ENCODE measurements around the gene CSAG1.
"Not testable (repeated sequence)": the region's sequence is repeated elsewhere in the genome, so short reads cannot be mapped to it uniquely, and the experiment has no call there.

Gene CSAG1

DNA sequence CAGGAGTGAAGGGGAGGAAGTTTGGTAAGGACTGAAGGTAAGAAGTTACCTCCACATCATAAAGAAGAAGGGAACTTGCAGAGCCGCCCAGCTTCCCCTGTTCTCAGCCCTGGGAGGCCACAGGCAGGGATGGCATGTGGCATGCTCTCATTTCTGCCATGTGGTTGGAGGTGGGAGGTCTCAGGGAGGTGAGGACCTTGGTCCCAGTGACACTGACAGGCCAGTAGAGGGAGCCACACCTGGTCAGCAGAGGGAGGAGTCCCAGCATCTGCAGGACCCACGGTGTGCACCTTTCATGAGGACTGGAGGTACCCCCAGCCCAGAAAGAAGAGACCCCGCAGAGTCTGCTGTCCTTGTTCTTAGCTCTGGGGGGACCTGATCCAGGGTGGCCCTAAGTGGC lies 52.5 kb downstream of the CSAG1 start:
- H4K8ac ChIP-seq (ENCODE audit: low read depth, low read length); H3K79me2 ChIP-seq (ENCODE audit: control insufficient read depth, insufficient read depth, low read length); H2BK15ac ChIP-seq (replicated peaks; ENCODE audit: low read depth); H3K27ac ChIP-seq (ENCODE audit: low read depth, low read length); H3K23ac ChIP-seq (ENCODE audit: low read length); H3K4me2 ChIP-seq (ENCODE audit: low read length); H3K4me3 ChIP-seq (ENCODE audit: low read length); H3K4me1 ChIP-seq (ENCODE audit: control insufficient read depth, low read depth, low read length); H3K4ac ChIP-seq (ENCODE audit: low read depth, low read length); H3K79me1 ChIP-seq (ENCODE audit: low read length); H3K18ac ChIP-seq (ENCODE audit: low read length); H3K56ac ChIP-seq (ENCODE audit: low read length); H4K5ac ChIP-seq (ENCODE audit: low read length); H2AK5ac ChIP-seq (ENCODE audit: low read length); H3K36me3 ChIP-seq (ENCODE audit: control insufficient read depth, insufficient read depth, low read length); H3K9ac ChIP-seq (ENCODE audit: low read length); DNase-seq; H3K27me3 ChIP-seq (ENCODE audit: insufficient read depth, low read length, poor library complexity); H2BK120ac ChIP-seq (ENCODE audit: low read depth, low read length); H2BK5ac ChIP-seq (ENCODE audit: low read length): not testable (repeated sequence)
- WGBS (ENCODE audit: extremely low coverage, insufficient coverage, low lambda C conversion rate): no CpG with 5 or more reads among the region's 3 CpGs

Data from mesendoderm (in vitro differentiated cells).